ENCODE measurements around the gene TNFRSF17. TPM values are rescaled to one million over a fixed set of nuclear protein-coding genes. Genes with fewer than 3 reads are reported as not detected.

The TNFRSF17 gene
- total and polyA plus RNA-seq, 4 experiments from 2014 or later = 3.0 TPM; not detected in 3

DNA sequence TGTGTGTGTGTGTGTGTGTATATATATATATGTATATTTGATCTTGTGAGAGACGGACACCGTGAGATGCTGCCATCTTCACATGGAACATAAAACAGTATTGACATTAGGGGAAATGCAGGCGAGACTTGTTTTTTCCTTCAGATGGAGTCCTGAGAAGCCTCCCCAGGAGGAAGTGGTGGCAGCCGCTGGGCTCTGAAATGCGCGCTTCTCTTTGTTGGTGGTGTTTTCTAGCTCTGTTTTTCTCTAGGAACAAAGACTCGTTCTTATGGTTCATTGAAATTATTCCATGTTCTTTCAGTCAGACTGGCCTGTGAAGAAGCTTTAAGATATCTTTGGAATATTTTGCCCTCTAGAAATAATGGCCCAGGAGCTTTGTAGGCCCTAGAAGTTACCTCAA, 44.5 kb downstream of the TNFRSF17 start:
- intact Hi-C loops (cut with micrococcal nuclease) = no loop called here
- Mint-ChIP-seq H3K4me1 (peaks cover 0 to 6% (median under 1%) of the 10 kb centered on the region in 4 donors), H3K27ac (peak overlapping the region in 1 of 7 donors; percentile 32), H3K9me3 (no peaks in the 10 kb centered on the region), H3K36me3 (peaks cover 8 to 12% of the 10 kb centered on the region in 2 donors), H3K27me3 (no peaks in the 10 kb centered on the region), H3K4me3 (no peak overlapping the region)
- POLR2A ChIA-PET (ENCODE audit: partially characterized antibody) = no interaction called here
- H3K27me3 ChIP-seq (ENCODE audit: insufficient read depth, low read length) = no peaks in the 10 kb centered on the region
- no peak for DNase-seq
- no peaks in the 10 kb centered on the region for H3K36me3 ChIP-seq (ENCODE audit: insufficient read depth, low read length)
- no peak overlapping the region for H3K4me3 ChIP-seq (ENCODE audit: low read length in 2 of 2)
- no peaks in the 10 kb centered on the region for H3K4me1 ChIP-seq (ENCODE audit: insufficient read depth, low read length)
- H3K9me3 ChIP-seq (ENCODE audit: control insufficient read depth in 1 of 2, low read length in 2 of 2) = no peaks in the 10 kb centered on the region
- H3K27ac ChIP-seq (ENCODE audit: low read depth, low read length) = no peak overlapping the region
- CTCF ChIA-PET (ENCODE audit: partially characterized antibody) = no interaction called here

- H3K27ac Mint-ChIP-seq = peak overlapping the region in 2 of 7 donors; percentile 32 to 65
- H3K4me1 Mint-ChIP-seq = peaks cover 0 to 6% (median under 1%) of the 10 kb centered on the region in 4 donors
- DNase-seq = no peak
- Histone ChIP-seq H3K4me1 (ENCODE audit: insufficient read depth, low read length) (no peaks in the 10 kb centered on the region), H3K9me3 (ENCODE audit: control insufficient read depth in 1 of 2, low read length in 2 of 2) (no peaks in the 10 kb centered on the region), H3K27ac (ENCODE audit: low read depth, low read length) (no peak overlapping the region), H3K4me3 (ENCODE audit: low read length in 2 of 2) (no peak overlapping the region), H3K36me3 (ENCODE audit: insufficient read depth, low read length) (no peaks in the 10 kb centered on the region), H3K27me3 (ENCODE audit: insufficient read depth, low read length) (no peaks in the 10 kb centered on the region)
- intact Hi-C loops (cut with micrococcal nuclease) = no loop called here
- no peaks in the 10 kb centered on the region for H3K27me3 Mint-ChIP-seq
- CTCF ChIA-PET (ENCODE audit: partially characterized antibody) = no interaction called here
- H3K36me3 Mint-ChIP-seq = peaks cover 5 to 9% of the 10 kb centered on the region in 2 donors
- no peaks in the 10 kb centered on the region for H3K9me3 Mint-ChIP-seq
- H3K4me3 Mint-ChIP-seq = no peak overlapping the region
- POLR2A ChIA-PET (ENCODE audit: partially characterized antibody) = no interaction called here
Measured at GRCh38 chr16:12009922-12010321, 44.9 kb downstream of the TNFRSF17 start.

- intact Hi-C loops (cut with micrococcal nuclease) = no loop called here
- no peaks in the 10 kb centered on the region for H3K9me3 ChIP-seq (ENCODE audit: control insufficient read depth in 1 of 2, low read length in 2 of 2)
- ChIA-PET CTCF (ENCODE audit: partially characterized antibody) (no interaction called here), POLR2A (ENCODE audit: partially characterized antibody) (no interaction called here)
- Mint-ChIP-seq H3K4me1 (peaks cover 0 to 6% (median under 1%) of the 10 kb centered on the region in 4 donors), H3K27me3 (no peaks in the 10 kb centered on the region), H3K4me3 (no peak overlapping the region), H3K27ac (peak overlapping the region in 1 of 7 donors; percentile 68), H3K9me3 (no peaks in the 10 kb centered on the region), H3K36me3 (peaks cover 4 to 5% of the 10 kb centered on the region in 2 donors)
- no peaks in the 10 kb centered on the region for H3K27me3 ChIP-seq (ENCODE audit: insufficient read depth, low read length)
- no peak overlapping the region for H3K4me3 ChIP-seq (ENCODE audit: low read length in 2 of 2)
- no peaks in the 10 kb centered on the region for H3K4me1 ChIP-seq (ENCODE audit: insufficient read depth, low read length)
- H3K27ac ChIP-seq (ENCODE audit: low read depth, low read length) = no peak overlapping the region
- no peak for DNase-seq
- H3K36me3 ChIP-seq (ENCODE audit: insufficient read depth, low read length) = no peaks in the 10 kb centered on the region
Measured at GRCh38 chr16:12010388-12011251, 45.6 kb downstream of the TNFRSF17 start.

DNA sequence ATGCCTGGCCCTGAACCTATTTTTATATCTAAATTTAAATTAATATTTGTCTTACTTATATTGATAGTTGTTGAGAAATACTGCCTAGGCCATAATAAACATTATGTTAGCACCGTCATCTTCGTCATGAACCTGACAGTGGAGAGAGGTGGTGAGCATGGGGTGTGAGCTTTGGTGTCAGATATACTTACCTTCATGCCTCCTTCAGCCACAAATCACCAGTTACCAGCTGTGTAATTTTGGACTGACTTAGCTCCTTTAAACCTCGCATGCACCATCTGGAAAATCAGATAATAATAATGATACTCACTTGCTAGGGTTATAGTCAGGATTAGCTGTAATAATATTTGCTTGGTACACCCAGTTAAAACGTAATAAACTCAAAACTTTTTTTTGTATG, 46.6 kb downstream of the TNFRSF17 start:
- ChIA-PET POLR2A (ENCODE audit: partially characterized antibody) (no interaction called here), CTCF (ENCODE audit: partially characterized antibody) (interaction anchor here (0.9 kb wide), 1 partner anchor 11 kb away, joined by 3 read pairs; no protein-coding TSS in a partner anchor)
- DNase-seq = no peak
- peaks cover 0 to 6% (median 2%) of the 10 kb centered on the region in 4 donors for H3K4me1 Mint-ChIP-seq
- H3K36me3 ChIP-seq (ENCODE audit: insufficient read depth, low read length) = no peaks in the 10 kb centered on the region
- no peaks in the 10 kb centered on the region for H3K4me1 ChIP-seq (ENCODE audit: insufficient read depth, low read length)
- peaks cover 4 to 5% of the 10 kb centered on the region in 2 donors for H3K36me3 Mint-ChIP-seq
- H3K4me3 ChIP-seq (ENCODE audit: low read length in 2 of 2) = no peak overlapping the region
- H3K27ac ChIP-seq (ENCODE audit: low read depth, low read length) = no peak overlapping the region
- H3K4me3 Mint-ChIP-seq = no peak overlapping the region
- H3K9me3 Mint-ChIP-seq = no peaks in the 10 kb centered on the region
- H3K27ac Mint-ChIP-seq = no peak overlapping the region
- no peaks in the 10 kb centered on the region for H3K9me3 ChIP-seq (ENCODE audit: control insufficient read depth in 1 of 2, low read length in 2 of 2)
- H3K27me3 ChIP-seq (ENCODE audit: insufficient read depth, low read length) = no peaks in the 10 kb centered on the region
- H3K27me3 Mint-ChIP-seq = no peaks in the 10 kb centered on the region
- intact Hi-C loops (cut with micrococcal nuclease) = no loop called here

DNA sequence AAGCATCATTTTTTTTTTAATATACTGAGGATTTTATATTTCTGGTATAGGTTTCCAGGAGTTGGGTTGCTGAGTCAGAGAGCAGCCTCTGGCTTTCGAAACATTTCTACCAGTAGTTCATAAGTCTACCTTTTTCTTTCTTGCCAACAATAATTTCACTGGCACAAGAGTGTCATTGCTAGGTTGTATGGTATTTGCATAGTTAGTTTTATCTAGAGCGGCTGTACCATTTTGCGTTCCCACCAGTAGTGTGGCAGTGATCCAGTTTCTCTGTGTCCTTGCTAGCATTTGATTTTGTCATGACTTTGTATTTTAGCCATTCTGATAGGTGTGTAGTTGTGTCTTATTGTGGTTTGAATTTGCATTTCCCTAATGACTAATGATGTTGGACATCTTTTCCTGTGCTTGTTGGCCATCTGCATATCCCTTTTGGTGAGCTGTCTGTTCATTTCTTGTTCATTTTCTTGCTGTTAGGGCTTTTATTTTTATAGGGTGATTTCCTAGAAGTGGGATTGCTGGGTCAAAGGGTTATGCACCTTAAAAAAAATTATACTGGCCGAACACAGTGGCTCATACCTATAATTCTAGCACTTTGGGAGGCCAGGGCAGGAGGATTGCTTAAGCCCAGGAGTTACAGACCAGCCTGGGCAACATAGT, 51.4 kb downstream of the TNFRSF17 start:
- H3K4me3 Mint-ChIP-seq = no peak overlapping the region
- H3K27me3 ChIP-seq (ENCODE audit: insufficient read depth, low read length) = no peaks in the 10 kb centered on the region
- POLR2A ChIA-PET (ENCODE audit: partially characterized antibody) = no interaction called here
- H3K4me1 Mint-ChIP-seq = peaks cover 0 to 2% (median under 1%) of the 10 kb centered on the region in 4 donors
- H3K9me3 Mint-ChIP-seq = no peaks in the 10 kb centered on the region
- CTCF ChIA-PET (ENCODE audit: partially characterized antibody) = no interaction called here
- H3K4me1 ChIP-seq (ENCODE audit: insufficient read depth, low read length) = no peaks in the 10 kb centered on the region
- intact Hi-C loops (cut with micrococcal nuclease) = no loop called here
- H3K27ac Mint-ChIP-seq = no peak overlapping the region
- no peaks in the 10 kb centered on the region for H3K36me3 Mint-ChIP-seq
- no peak overlapping the region for H3K4me3 ChIP-seq (ENCODE audit: low read length in 2 of 2)
- H3K27me3 Mint-ChIP-seq = no peaks in the 10 kb centered on the region
- no peaks in the 10 kb centered on the region for H3K36me3 ChIP-seq (ENCODE audit: insufficient read depth, low read length)
- DNase-seq = no peak
- H3K9me3 ChIP-seq (ENCODE audit: control insufficient read depth in 1 of 2, low read length in 2 of 2) = no peaks in the 10 kb centered on the region
- H3K27ac ChIP-seq (ENCODE audit: low read depth, low read length) = no peak overlapping the region

DNA sequence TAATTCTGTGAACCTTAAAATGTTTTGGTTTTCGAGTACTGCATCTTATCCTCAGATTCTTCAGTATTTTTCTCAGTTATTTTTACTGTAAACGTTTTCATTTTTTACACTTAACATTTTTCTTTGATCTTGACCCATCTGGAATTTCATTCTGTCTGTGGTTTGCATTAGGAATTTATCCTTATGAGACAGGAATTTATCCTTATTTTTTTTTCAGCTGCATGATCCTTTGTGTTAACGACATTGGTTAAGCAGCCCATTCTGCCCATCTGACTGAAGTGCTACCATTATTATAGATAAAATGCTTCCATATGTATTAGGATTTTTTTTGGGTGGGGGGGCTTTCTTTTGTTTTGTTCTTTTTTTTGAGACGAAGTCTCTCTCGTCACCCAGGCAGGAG, 52.5 kb downstream of the TNFRSF17 start:
- H3K27ac Mint-ChIP-seq = no peak overlapping the region
- H3K4me1 ChIP-seq (ENCODE audit: insufficient read depth, low read length) = no peaks in the 10 kb centered on the region
- H3K4me3 ChIP-seq (ENCODE audit: low read length in 2 of 2) = no peak overlapping the region
- ChIA-PET CTCF (ENCODE audit: partially characterized antibody) (no interaction called here), POLR2A (ENCODE audit: partially characterized antibody) (no interaction called here)
- H3K4me1 Mint-ChIP-seq = peaks cover 0 to 2% (median under 1%) of the 10 kb centered on the region in 4 donors
- H3K36me3 ChIP-seq (ENCODE audit: insufficient read depth, low read length) = no peaks in the 10 kb centered on the region
- H3K27me3 ChIP-seq (ENCODE audit: insufficient read depth, low read length) = no peaks in the 10 kb centered on the region
- no peak overlapping the region for H3K4me3 Mint-ChIP-seq
- H3K9me3 ChIP-seq (ENCODE audit: control insufficient read depth in 1 of 2, low read length in 2 of 2) = no peaks in the 10 kb centered on the region
- H3K27me3 Mint-ChIP-seq = no peaks in the 10 kb centered on the region
- no peak overlapping the region for H3K27ac ChIP-seq (ENCODE audit: low read depth, low read length)
- DNase-seq = no peak
- H3K36me3 Mint-ChIP-seq = peaks cover 0 to 3% of the 10 kb centered on the region in 2 donors
- intact Hi-C loops (cut with micrococcal nuclease) = no loop called here
- H3K9me3 Mint-ChIP-seq = no peaks in the 10 kb centered on the region

Data from CD4-positive, alpha-beta memory T cell (primary cell).